ENCODE results near the gene ATN1.

Gene ATN1

GRCh38 chr12:6936636-6937480 is 9.1 kb downstream of the ATN1 start:
- Histone ChIP-seq H3K27ac (ENCODE audit: low read depth, low read length) (peak overlapping the region; percentile 88), H3K9me3 (ENCODE audit: control insufficient read depth in 5 of 5, low read length in 5 of 5) (no peaks in the 10 kb centered on the region), H3K36me3 (ENCODE audit: control insufficient read depth in 5 of 5, insufficient read depth in 5 of 5, low read length in 5 of 5) (peaks cover 0 to 58% (median 45%) of the 10 kb centered on the region in 5 donors), H3K4me3 (ENCODE audit: low read depth in 1 of 5, low read length in 5 of 5) (peak overlapping the region in 3 of 5 donors; percentile 65 to 76 (median 67)), H3K27me3 (ENCODE audit: control insufficient read depth in 5 of 5, insufficient read depth in 4 of 5, low read length in 5 of 5) (no peaks in the 10 kb centered on the region), H3K9ac (ENCODE audit: low read length in 5 of 5) (peak overlapping the region in 4 of 5 donors; percentile 53 to 78 (median 71)), H3K4me1 (ENCODE audit: control insufficient read depth in 5 of 5, insufficient read depth in 5 of 5, low read length in 5 of 5) (peaks cover 14 to 75% (median 62%) of the 10 kb centered on the region in 5 donors)

DNA sequence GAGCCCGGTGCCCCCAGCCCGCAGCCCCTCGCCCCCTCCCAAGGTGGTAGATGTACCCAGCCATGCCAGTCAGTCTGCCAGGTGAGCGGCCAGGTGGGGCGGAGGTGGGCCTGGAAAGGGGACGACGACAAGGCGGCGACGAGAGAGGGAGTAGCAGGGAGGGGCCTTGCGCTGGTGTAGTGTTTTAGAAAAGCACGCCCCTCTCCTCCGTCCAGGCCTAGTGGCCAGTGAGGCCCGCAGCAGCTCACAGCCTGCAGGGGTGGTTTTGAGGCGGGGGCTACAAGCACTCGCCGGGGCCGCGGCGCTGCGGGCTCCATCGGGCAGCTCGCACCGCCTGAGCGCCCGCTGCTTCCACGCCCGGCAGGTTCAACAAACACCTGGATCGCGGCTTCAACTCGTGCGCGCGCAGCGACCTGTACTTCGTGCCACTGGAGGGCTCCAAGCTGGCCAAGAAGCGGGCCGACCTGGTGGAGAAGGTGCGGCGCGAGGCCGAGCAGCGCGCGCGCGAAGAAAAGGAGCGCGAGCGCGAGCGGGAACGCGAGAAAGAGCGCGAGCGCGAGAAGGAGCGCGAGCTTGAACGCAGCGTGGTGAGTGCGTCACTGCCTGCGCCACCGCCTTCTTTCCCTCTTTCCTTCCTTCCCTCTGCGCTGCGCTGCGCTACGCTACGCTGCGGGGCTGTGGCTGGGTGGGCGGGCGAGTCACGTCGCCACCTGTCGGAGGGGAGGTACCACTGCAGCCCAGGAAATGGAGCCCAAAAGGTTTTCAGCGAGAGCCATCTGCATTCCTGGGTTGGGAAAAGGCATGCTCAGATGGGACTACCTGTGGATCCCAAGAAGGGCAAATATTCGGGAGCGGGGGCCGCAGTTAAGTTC is 10.0 kb downstream of the ATN1 start:
- Histone ChIP-seq H3K27me3 (ENCODE audit: control insufficient read depth in 5 of 5, insufficient read depth in 4 of 5, low read length in 5 of 5) (no peaks in the 10 kb centered on the region), H3K4me1 (ENCODE audit: control insufficient read depth in 5 of 5, insufficient read depth in 5 of 5, low read length in 5 of 5) (peaks cover 14 to 68% (median 53%) of the 10 kb centered on the region in 5 donors), H3K27ac (ENCODE audit: low read depth, low read length) (peak overlapping the region; percentile 88), H3K4me3 (ENCODE audit: low read depth in 1 of 5, low read length in 5 of 5) (peak overlapping the region; percentile 53 to 76 (median 67)), H3K9ac (ENCODE audit: low read length in 5 of 5) (peak overlapping the region in 4 of 5 donors; percentile 69 to 78 (median 71)), H3K36me3 (ENCODE audit: control insufficient read depth in 5 of 5, insufficient read depth in 5 of 5, low read length in 5 of 5) (peaks cover 0 to 61% (median 45%) of the 10 kb centered on the region in 5 donors), H3K9me3 (ENCODE audit: control insufficient read depth in 5 of 5, low read length in 5 of 5) (no peaks in the 10 kb centered on the region)

DNA sequence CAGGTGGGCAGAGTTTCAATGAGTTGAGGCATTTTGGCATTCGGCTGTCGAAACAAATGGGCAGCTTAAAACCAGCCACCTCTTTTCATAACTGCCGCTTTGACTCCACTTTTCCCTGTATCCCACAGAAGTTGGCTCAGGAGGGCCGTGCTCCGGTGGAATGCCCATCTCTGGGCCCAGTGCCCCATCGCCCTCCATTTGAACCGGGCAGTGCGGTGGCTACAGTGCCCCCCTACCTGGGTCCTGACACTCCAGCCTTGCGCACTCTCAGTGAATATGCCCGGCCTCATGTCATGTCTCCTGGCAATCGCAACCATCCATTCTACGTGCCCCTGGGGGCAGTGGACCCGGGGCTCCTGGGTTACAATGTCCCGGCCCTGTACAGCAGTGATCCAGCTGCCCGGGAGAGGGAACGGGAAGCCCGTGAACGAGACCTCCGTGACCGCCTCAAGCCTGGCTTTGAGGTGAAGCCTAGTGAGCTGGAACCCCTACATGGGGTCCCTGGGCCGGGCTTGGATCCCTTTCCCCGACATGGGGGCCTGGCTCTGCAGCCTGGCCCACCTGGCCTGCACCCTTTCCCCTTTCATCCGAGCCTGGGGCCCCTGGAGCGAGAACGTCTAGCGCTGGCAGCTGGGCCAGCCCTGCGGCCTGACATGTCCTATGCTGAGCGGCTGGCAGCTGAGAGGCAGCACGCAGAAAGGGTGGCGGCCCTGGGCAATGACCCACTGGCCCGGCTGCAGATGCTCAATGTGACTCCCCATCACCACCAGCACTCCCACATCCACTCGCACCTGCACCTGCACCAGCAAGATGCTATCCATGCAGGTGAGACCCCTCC is 10.8 kb downstream of the ATN1 start:
- no peaks in the 10 kb centered on the region for H3K9me3 ChIP-seq (ENCODE audit: control insufficient read depth in 5 of 5, low read length in 5 of 5)
- peaks cover 0 to 57% (median 44%) of the 10 kb centered on the region in 5 donors for H3K36me3 ChIP-seq (ENCODE audit: control insufficient read depth in 5 of 5, insufficient read depth in 5 of 5, low read length in 5 of 5)
- peaks cover 11 to 70% (median 55%) of the 10 kb centered on the region in 5 donors for H3K4me1 ChIP-seq (ENCODE audit: control insufficient read depth in 5 of 5, insufficient read depth in 5 of 5, low read length in 5 of 5)
- no peaks in the 10 kb centered on the region for H3K27me3 ChIP-seq (ENCODE audit: control insufficient read depth in 5 of 5, insufficient read depth in 4 of 5, low read length in 5 of 5)
- peak overlapping the region; percentile 88 for H3K27ac ChIP-seq (ENCODE audit: low read depth, low read length)
- H3K4me3 ChIP-seq (ENCODE audit: low read depth in 1 of 5, low read length in 5 of 5): peak overlapping the region; percentile 53 to 76 (median 67)
- peak overlapping the region in 3 of 5 donors; percentile 35 to 70 (median 69) for H3K9ac ChIP-seq (ENCODE audit: low read length in 5 of 5)

GRCh38 chr12:6939191-6939540 is 11.4 kb downstream of the ATN1 start:
- Histone ChIP-seq H3K9ac (ENCODE audit: low read length in 5 of 5) (no peak overlapping the region), H3K27ac (ENCODE audit: low read depth, low read length) (peak overlapping the region; percentile 30), H3K27me3 (ENCODE audit: control insufficient read depth in 5 of 5, insufficient read depth in 4 of 5, low read length in 5 of 5) (no peaks in the 10 kb centered on the region), H3K9me3 (ENCODE audit: control insufficient read depth in 5 of 5, low read length in 5 of 5) (no peaks in the 10 kb centered on the region), H3K4me3 (ENCODE audit: low read depth in 1 of 5, low read length in 5 of 5) (no peak overlapping the region), H3K4me1 (ENCODE audit: control insufficient read depth in 5 of 5, insufficient read depth in 5 of 5, low read length in 5 of 5) (peaks cover 13 to 70% (median 55%) of the 10 kb centered on the region in 5 donors), H3K36me3 (ENCODE audit: control insufficient read depth in 5 of 5, insufficient read depth in 5 of 5, low read length in 5 of 5) (peaks cover 0 to 51% (median 38%) of the 10 kb centered on the region in 5 donors)

DNA sequence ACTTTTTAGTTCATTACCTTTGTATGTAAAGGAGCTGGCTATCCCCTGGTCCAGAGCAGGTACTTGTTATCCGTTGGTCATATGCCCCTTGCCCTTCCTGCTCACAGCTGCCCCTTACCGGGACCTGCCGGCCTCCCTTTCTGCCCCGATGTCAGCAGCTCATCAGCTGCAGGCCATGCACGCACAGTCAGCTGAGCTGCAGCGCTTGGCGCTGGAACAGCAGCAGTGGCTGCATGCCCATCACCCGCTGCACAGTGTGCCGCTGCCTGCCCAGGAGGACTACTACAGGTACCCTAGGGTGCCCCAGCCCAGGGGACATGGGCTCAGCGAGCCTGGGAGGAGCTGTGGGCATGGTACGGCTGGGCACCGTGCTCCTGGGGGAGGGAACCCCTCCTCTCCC is 13.5 kb downstream of the ATN1 start:
- H3K27me3 ChIP-seq (ENCODE audit: control insufficient read depth in 5 of 5, insufficient read depth in 4 of 5, low read length in 5 of 5): no peaks in the 10 kb centered on the region
- H3K9ac ChIP-seq (ENCODE audit: low read length in 5 of 5): no peak overlapping the region
- no peak overlapping the region for H3K27ac ChIP-seq (ENCODE audit: low read depth, low read length)
- no peak overlapping the region for H3K4me3 ChIP-seq (ENCODE audit: low read depth in 1 of 5, low read length in 5 of 5)
- H3K4me1 ChIP-seq (ENCODE audit: control insufficient read depth in 5 of 5, insufficient read depth in 5 of 5, low read length in 5 of 5): peaks cover 14 to 72% (median 57%) of the 10 kb centered on the region in 5 donors
- H3K9me3 ChIP-seq (ENCODE audit: control insufficient read depth in 5 of 5, low read length in 5 of 5): no peaks in the 10 kb centered on the region
- peaks cover 0 to 41% (median 27%) of the 10 kb centered on the region in 5 donors for H3K36me3 ChIP-seq (ENCODE audit: control insufficient read depth in 5 of 5, insufficient read depth in 5 of 5, low read length in 5 of 5)

DNA sequence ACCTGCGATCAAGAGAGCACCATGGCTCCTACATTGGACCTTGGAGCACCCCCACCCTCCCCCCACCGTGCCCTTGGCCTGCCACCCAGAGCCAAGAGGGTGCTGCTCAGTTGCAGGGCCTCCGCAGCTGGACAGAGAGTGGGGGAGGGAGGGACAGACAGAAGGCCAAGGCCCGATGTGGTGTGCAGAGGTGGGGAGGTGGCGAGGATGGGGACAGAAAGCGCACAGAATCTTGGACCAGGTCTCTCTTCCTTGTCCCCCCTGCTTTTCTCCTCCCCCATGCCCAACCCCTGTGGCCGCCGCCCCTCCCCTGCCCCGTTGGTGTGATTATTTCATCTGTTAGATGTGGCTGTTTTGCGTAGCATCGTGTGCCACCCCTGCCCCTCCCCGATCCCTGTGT is 14.0 kb downstream of the ATN1 start:
- H3K27me3 ChIP-seq (ENCODE audit: control insufficient read depth in 5 of 5, insufficient read depth in 4 of 5, low read length in 5 of 5): no peaks in the 10 kb centered on the region
- no peak overlapping the region for H3K9ac ChIP-seq (ENCODE audit: low read length in 5 of 5)
- peaks cover 14 to 75% (median 60%) of the 10 kb centered on the region in 5 donors for H3K4me1 ChIP-seq (ENCODE audit: control insufficient read depth in 5 of 5, insufficient read depth in 5 of 5, low read length in 5 of 5)
- H3K9me3 ChIP-seq (ENCODE audit: control insufficient read depth in 5 of 5, low read length in 5 of 5): no peaks in the 10 kb centered on the region
- H3K36me3 ChIP-seq (ENCODE audit: control insufficient read depth in 5 of 5, insufficient read depth in 5 of 5, low read length in 5 of 5): peaks cover 0 to 41% (median 24%) of the 10 kb centered on the region in 5 donors
- no peak overlapping the region for H3K27ac ChIP-seq (ENCODE audit: low read depth, low read length)
- H3K4me3 ChIP-seq (ENCODE audit: low read depth in 1 of 5, low read length in 5 of 5): no peak overlapping the region

DNA sequence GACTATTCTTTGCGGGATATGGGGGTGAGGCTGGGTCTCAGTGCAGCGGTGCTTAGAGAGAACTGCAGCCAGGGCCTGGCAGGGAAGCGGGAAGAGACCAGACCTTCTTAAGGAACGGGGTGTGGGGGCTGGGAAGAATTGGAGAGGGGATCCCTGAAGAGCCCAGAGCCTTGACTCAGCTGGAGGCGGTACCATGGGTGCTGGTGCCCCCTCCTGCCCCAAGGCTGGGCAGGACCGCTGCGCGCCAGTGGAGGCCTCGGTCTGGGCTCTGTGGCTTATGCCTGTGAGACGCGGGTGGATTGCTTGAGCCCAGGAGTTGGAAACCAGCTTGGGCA is 14.5 kb downstream of the ATN1 start:
- peaks cover 14 to 71% (median 58%) of the 10 kb centered on the region in 5 donors for H3K4me1 ChIP-seq (ENCODE audit: control insufficient read depth in 5 of 5, insufficient read depth in 5 of 5, low read length in 5 of 5)

DNA sequence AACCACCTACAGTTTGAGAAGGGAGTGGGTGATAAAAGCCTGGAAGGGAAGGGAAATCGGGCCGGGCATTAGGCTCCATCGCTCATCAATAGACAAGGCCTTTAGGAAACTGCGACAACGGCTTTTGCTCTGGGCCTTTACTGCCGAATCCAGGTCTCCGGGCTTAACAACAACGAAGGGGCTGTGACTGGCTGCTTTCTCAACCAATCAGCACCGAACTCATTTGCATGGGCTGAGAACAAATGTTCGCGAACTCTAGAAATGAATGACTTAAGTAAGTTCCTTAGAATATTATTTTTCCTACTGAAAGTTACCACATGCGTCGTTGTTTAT is 15.6 kb downstream of the ATN1 start:
- Histone ChIP-seq H3K9me3 (ENCODE audit: control insufficient read depth in 5 of 5, low read length in 5 of 5) (no peaks in the 10 kb centered on the region), H3K4me1 (ENCODE audit: control insufficient read depth in 5 of 5, insufficient read depth in 5 of 5, low read length in 5 of 5) (peaks cover 11 to 63% (median 48%) of the 10 kb centered on the region in 5 donors), H3K27ac (ENCODE audit: low read depth, low read length) (peak overlapping the region; percentile 94), H3K4me3 (ENCODE audit: low read depth in 1 of 5, low read length in 5 of 5) (peak overlapping the region; percentile 28 to 91 (median 75)), H3K9ac (ENCODE audit: low read length in 5 of 5) (peak overlapping the region; percentile 48 to 87 (median 79)), H3K36me3 (ENCODE audit: control insufficient read depth in 5 of 5, insufficient read depth in 5 of 5, low read length in 5 of 5) (peaks cover 0 to 40% (median 27%) of the 10 kb centered on the region in 5 donors), H3K27me3 (ENCODE audit: control insufficient read depth in 5 of 5, insufficient read depth in 4 of 5, low read length in 5 of 5) (no peaks in the 10 kb centered on the region)

More for the DNA sequence above, 14.5 kb downstream of the ATN1 start:
- peak overlapping the region; percentile 94 for H3K27ac ChIP-seq (ENCODE audit: low read depth, low read length)
- H3K36me3 ChIP-seq (ENCODE audit: control insufficient read depth in 5 of 5, insufficient read depth in 5 of 5, low read length in 5 of 5): peaks cover 0 to 40% (median 24%) of the 10 kb centered on the region in 5 donors
- no peak overlapping the region for H3K9ac ChIP-seq (ENCODE audit: low read length in 5 of 5)
- no peak overlapping the region for H3K4me3 ChIP-seq (ENCODE audit: low read depth in 1 of 5, low read length in 5 of 5)
- no peaks in the 10 kb centered on the region for H3K9me3 ChIP-seq (ENCODE audit: control insufficient read depth in 5 of 5, low read length in 5 of 5)
- no peaks in the 10 kb centered on the region for H3K27me3 ChIP-seq (ENCODE audit: control insufficient read depth in 5 of 5, insufficient read depth in 4 of 5, low read length in 5 of 5)

- H3K9me3 ChIP-seq (ENCODE audit: control insufficient read depth in 5 of 5, low read length in 5 of 5): no peaks in the 10 kb centered on the region
- H3K4me1 ChIP-seq (ENCODE audit: control insufficient read depth in 5 of 5, insufficient read depth in 5 of 5, low read length in 5 of 5): peaks cover 10 to 58% (median 43%) of the 10 kb centered on the region in 5 donors
- peak within 1 kb of the TSS; percentile 68 to 91 (median 77) for H3K4me3 ChIP-seq (ENCODE audit: low read depth in 1 of 5, low read length in 5 of 5)
- H3K36me3 ChIP-seq (ENCODE audit: control insufficient read depth in 5 of 5, insufficient read depth in 5 of 5, low read length in 5 of 5): peaks cover 0 to 40% (median 27%) of the 10 kb centered on the region in 5 donors
- H3K9ac ChIP-seq (ENCODE audit: low read length in 5 of 5): peak within 1 kb of the TSS; percentile 79 to 87 (median 84)
- H3K27ac ChIP-seq (ENCODE audit: low read depth, low read length): peak within 1 kb of the TSS; percentile 94
- H3K27me3 ChIP-seq (ENCODE audit: control insufficient read depth in 5 of 5, insufficient read depth in 4 of 5, low read length in 5 of 5): no peaks in the 10 kb centered on the region
Observed at GRCh38 chr12:6943722-6944380, 16.1 kb downstream of the ATN1 start, which contains the start of the genes C12orf57 and RNU7-1. TSS of gene C12orf57 (plus strand) at chr12:6944022. CDS start at chr12:6944122, 100 bp downstream. TSS of gene RNU7-1 (plus strand) at chr12:6943816.

All from subcutaneous abdominal adipose tissue (tissue), 5 donors.